Psoas muscle (tissue), 8 donors: ENCODE measurements around the gene CDK17. TPM values are rescaled to one million over a fixed set of nuclear protein-coding genes. Genes with fewer than 3 reads are reported as not detected.
A peak's percentile ranks its signal among the peaks of the same experiment; 100 is the strongest.
"Not testable (repeated sequence)": the region's sequence is repeated elsewhere in the genome, so short reads cannot be mapped to it uniquely, and the experiment has no call there.

Experiments used
- ATAC-seq, 4 donors: fragments of 200-7000 bp; cut with Tn5 transposase; one replicate each; pipeline ENCODE4 v1.9.1; 2020; ENCODE audit warnings: moderate library complexity in 3 of 4, mild to moderate bottlenecking in 2 of 4
- DNase-seq, 2 donors: peaks; one replicate each; pipeline ENCODE4 v3.0.0-alpha.2; 2020
- H3K27ac ChIP-seq: fragments of 200-600 bp; one replicate; pipeline ENCODE4 v1.8.0; 2022
- H3K27me3 ChIP-seq, 3 donors: fragments of 200-600 bp in 1 of 3; one replicate each; pipeline versions ENCODE4 v1.6.1 to v1.8.0; 2013 to 2022; ENCODE audit warnings: low read length in 2 of 3, mild to moderate bottlenecking in 2 of 3, moderate library complexity in 1 of 3; ENCODE audit not compliant: insufficient read depth in 3 of 3
- H3K36me3 ChIP-seq, 2 donors: fragments of 200-600 bp in 1 of 2; one replicate each; pipeline versions ENCODE4 v1.6.1 to v1.8.0; 2013 to 2022; ENCODE audit warnings: low read depth in 1 of 2, mild to moderate bottlenecking in 1 of 2, moderate library complexity in 1 of 2; ENCODE audit not compliant: insufficient read depth in 1 of 2
- H3K4me1 ChIP-seq: fragments of 200-600 bp; one replicate; pipeline ENCODE4 v1.8.0; 2022
- H3K4me3 ChIP-seq: fragments of 200-600 bp; one replicate; pipeline ENCODE4 v1.8.0; 2022; ENCODE audit warnings: mild to moderate bottlenecking
- H3K9me3 ChIP-seq: fragments of 200-600 bp; one replicate; pipeline ENCODE4 v1.8.0; 2022
- WGBS, 3 donors: extraction: QIAGEN DNeasy Blood & Tissue Kit; methylation state at CpG; one replicate each; pipeline versions ENCODE4 v1.1.6 to v1.1.7; 2013; 5-methylcytosine and 5-hydroxymethylcytosine counted together
- intact Hi-C, 2 donors: fragments of 100-400 bp; cut with DNase I; formaldehyde crosslinking; loops; one replicate each; pipeline versions ENCODE4 v1.11.0 to v1.14.2; 2022
- polyA plus RNA-seq, 3 donors: library from polyadenylated mRNA; stranded (reverse); fragments of 200-250 nt; gene quantifications; one replicate each; pipeline ENCODE4 v1.2.3, GENCODE V29; 2013
- total RNA-seq, 4 donors: library from RNA; stranded (reverse); fragmentation: NEBNext Ultra II Directional in 2 of 4; extraction: Animal tissue kit (Norgen Biotek cat#: 25700) in 2 of 4; gene quantifications; one replicate each; pipeline versions ENCODE4 v1.2.1 to v1.2.4, GENCODE V29; 2021 to 2023
- TF ChIP-seq, protein P1 (sequence below): fragments of 200-600 bp; IDR thresholded peaks from one replicate; pipeline ENCODE4 v1.8.0; 2022; ENCODE audit warnings: antibody characterized with exemption
- donor health status: healthy with polysubstance abuse.
- donor health status: DM: no; HTN: no; CAD: no; lungs with moderate emphysema.
- donor health status: Bipolar disorder and iron deficiency.
- donor health status: healthy.
- donor health status: DM: yes; HTN: yes; CAD: no.
- donor health status: DM: no; HTN: no; CAD: no.
- donor health status: DM: no; HTN: no; CAD: no.
- donor health status: DM: yes; HTN: yes; CAD: no.

Gene CDK17
- total and polyA plus RNA-seq, 7 donors: 7.2 to 21.4 (median 13.3) TPM

DNA sequence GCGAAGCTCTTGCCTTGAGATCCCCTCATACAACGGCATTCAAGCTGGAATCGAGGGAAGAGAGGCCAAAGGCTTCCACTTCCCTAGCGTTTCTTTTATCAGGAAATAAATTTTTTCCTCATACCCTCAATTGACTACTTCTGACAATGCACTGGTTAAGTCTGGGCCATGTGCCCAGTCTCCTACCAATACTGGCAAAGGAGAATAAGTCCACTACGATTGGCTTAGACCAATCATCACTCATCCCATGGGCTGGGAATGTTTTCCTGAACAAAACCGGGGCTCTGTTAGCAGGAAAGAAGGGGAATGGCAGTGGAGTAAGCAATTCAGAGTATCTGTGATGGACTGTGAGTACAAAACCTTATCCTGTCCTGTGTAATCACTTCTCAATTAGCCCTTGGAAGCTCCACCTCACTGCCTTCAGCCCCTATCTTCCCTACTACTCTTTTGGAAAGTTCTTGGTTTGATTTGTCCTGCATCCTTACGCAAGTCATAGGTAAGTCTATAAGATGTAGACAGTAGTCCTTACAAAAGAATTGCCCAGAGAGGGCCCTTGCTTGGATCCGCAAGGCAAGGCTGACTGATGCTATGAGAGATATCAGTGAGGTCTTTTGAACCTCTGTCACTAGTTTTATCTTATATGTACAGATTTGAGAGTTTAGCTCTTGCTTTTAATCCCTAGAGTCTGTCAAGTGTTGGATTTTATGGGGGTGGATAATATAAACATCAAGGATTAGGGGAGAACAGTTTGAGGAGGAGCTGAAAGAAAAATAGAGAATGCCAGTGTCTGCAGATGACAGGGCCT lies 36.3 kb upstream of the CDK17 start:
- TF ChIP-seq, protein P1, sequence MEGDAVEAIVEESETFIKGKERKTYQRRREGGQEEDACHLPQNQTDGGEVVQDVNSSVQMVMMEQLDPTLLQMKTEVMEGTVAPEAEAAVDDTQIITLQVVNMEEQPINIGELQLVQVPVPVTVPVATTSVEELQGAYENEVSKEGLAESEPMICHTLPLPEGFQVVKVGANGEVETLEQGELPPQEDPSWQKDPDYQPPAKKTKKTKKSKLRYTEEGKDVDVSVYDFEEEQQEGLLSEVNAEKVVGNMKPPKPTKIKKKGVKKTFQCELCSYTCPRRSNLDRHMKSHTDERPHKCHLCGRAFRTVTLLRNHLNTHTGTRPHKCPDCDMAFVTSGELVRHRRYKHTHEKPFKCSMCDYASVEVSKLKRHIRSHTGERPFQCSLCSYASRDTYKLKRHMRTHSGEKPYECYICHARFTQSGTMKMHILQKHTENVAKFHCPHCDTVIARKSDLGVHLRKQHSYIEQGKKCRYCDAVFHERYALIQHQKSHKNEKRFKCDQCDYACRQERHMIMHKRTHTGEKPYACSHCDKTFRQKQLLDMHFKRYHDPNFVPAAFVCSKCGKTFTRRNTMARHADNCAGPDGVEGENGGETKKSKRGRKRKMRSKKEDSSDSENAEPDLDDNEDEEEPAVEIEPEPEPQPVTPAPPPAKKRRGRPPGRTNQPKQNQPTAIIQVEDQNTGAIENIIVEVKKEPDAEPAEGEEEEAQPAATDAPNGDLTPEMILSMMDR: no peak
- H3K27ac ChIP-seq: no peak overlapping the region
- DNase-seq (no peak), ATAC-seq (no peak)
- H3K4me3 ChIP-seq: no peak overlapping the region
- intact Hi-C loops: no loop called here
- no peaks in the 10 kb centered on the region for H3K4me1 ChIP-seq
- no peaks in the 10 kb centered on the region for H3K9me3 ChIP-seq
- no peaks in the 10 kb centered on the region for H3K27me3 ChIP-seq
- no peaks in the 10 kb centered on the region for H3K36me3 ChIP-seq
- WGBS, 3 donors: 73 to 76% (median 75%) methylated on average over 8 of the region's 8 CpGs

DNA sequence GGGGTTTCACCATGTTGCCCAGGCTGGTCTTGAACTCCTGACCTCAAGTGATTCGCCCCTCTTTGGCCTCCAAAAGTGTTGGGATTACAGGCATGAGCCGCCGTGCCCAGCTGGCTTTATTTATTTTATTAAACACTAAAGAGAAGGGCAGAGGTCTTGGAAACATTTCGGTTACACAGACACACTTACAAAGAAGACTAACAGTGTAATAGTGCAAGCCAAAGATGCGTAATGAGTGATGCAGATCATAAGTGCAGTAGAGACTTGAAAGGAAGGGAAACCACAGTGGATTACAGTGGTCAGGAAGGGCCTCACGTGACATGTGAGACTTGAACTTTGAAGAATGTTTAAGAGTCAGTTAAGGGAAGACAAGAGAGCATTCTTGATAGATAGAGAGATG lies 33.9 kb upstream of the CDK17 start:
- intact Hi-C loops: no loop called here
- H3K9me3 ChIP-seq: no peaks in the 10 kb centered on the region
- DNase-seq (no peak), ATAC-seq (no peak)
- H3K27me3 ChIP-seq: no peaks in the 10 kb centered on the region
- no peak overlapping the region for H3K27ac ChIP-seq
- H3K36me3 ChIP-seq: no peaks in the 10 kb centered on the region
- no peaks in the 10 kb centered on the region for H3K4me1 ChIP-seq
- WGBS, 3 donors: 59 to 65% (median 59%) methylated on average over 6 of the region's 6 CpGs
- no peak overlapping the region for H3K4me3 ChIP-seq
- TF ChIP-seq, protein P1: no peak

DNA sequence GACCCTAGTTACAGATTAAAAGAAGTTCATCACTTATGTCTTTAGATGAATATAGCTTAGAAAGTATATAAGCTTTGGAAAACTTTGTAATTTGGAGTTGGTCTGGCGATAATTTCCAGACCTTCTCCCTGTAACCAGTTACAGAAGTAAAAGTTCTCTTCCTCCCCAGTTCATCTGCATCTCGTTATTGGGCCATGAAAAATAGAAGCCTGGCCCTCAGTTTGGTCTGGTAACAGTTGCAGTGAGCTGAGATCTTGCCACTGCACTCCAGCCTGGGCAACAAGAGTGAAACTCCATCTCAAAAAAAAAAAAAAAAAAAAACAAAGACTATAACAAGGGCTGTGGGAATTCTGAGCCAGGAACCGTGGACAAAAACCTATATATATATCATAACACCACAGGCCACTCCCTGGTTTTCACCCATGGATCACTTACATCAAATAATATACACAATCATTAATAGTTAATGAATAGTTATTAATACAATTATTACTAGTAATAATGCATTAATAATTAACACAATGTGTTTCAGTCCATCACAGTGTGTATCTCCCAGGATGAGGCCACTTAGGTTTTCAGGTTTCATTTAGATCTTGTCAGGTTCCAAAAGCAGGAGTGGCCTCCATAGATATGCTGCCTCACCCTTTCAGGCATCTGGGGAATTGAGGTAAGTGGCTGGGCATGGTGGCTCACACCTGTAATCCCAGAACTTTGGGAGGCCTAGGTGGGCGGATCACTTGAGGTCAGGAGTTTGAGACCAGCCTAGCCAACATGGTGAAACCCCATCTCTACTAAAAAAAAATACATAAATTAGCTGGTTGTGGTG lies 32.5 kb upstream of the CDK17 start:
- H3K9me3 ChIP-seq, H3K36me3 ChIP-seq, H3K4me3 ChIP-seq, ATAC-seq, H3K27ac ChIP-seq, intact Hi-C loops, H3K4me1 ChIP-seq, DNase-seq, H3K27me3 ChIP-seq: not testable (repeated sequence)
- 91 to 95% (median 94%) methylated on average over 4 of the region's 4 CpGs for WGBS, 3 donors

DNA sequence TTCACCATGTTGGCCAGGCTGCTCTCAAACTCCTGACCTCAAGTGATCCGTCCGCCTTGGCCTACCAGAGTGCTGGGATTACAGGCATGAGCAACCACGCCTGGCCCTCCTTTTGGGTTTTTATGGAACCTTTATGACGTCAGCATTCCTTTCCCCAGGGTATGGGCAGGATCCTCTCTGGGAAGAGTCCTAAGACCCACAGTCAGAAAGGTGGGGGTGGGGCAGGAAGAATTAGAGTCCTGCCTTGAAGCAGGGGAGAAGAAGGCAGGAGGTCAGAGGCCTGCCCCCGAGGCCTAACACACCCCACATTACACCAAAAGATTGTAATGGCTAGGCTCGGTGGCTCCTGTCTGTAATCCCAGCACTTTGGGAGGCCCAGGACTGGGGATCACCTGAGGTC lies 30.8 kb upstream of the CDK17 start:
- no peaks in the 10 kb centered on the region for H3K36me3 ChIP-seq
- 81 to 88% (median 84%) methylated on average over 6 of the region's 6 CpGs for WGBS, 3 donors
- H3K4me1 ChIP-seq: no peaks in the 10 kb centered on the region
- DNase-seq (no peak), ATAC-seq (no peak)
- TF ChIP-seq, protein P1: no peak
- no peaks in the 10 kb centered on the region for H3K9me3 ChIP-seq
- no peak overlapping the region for H3K27ac ChIP-seq
- intact Hi-C loops: no loop called here
- no peak overlapping the region for H3K4me3 ChIP-seq
- no peaks in the 10 kb centered on the region for H3K27me3 ChIP-seq

DNA sequence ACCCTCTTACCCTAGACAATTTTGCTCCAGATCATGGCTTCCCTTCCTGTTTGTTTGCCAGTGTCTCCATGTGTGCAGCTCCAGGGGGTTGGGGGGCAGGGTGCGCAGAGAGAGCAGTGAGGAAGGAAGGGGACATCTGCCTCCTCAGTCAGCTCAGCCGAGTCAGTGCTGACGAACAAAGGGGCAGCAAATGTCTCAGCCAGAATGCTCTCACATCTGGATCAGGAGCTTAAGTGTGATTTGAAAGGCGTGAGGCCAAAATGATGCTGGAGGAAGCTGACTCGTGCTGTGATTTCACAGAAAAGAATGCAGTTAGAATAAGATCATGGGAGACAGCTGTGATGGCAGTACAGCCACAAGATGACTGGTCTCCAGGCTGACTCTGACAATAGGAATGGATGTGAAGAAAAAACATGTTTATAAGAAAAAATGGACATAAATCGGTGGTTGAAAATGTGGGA lies 27.1 kb upstream of the CDK17 start:
- 16 to 26% (median 17%) methylated on average over 6 of the region's 6 CpGs for WGBS, 3 donors
- ATAC-seq (peak; percentile 60 to 88 (median 84)), DNase-seq (peak; percentile 69 to 80)
- TF ChIP-seq, protein P1: no peak
- H3K4me3 ChIP-seq: no peak overlapping the region
- H3K4me1 ChIP-seq: no peaks in the 10 kb centered on the region
- H3K36me3 ChIP-seq: no peaks in the 10 kb centered on the region
- no peaks in the 10 kb centered on the region for H3K27me3 ChIP-seq
- peak overlapping the region; percentile 64 for H3K27ac ChIP-seq
- H3K9me3 ChIP-seq: no peaks in the 10 kb centered on the region
- intact Hi-C loops: no loop called here
